Thymus (tissue), 11 donors: ENCODE results near the gene TTC34. TPM values are rescaled to one million over a fixed set of nuclear protein-coding genes. Genes with fewer than 3 reads are reported as not detected.
"Not testable (repeated sequence)": the region's sequence is repeated elsewhere in the genome, so short reads cannot be mapped to it uniquely, and the experiment has no call there.

Experiments
- DNase-seq, 9 donors: peaks; one replicate each; pipeline ENCODE4 v3.0.0-alpha.2; 2013; ENCODE audit warnings: low spot score in 9 of 9, low read depth in 6 of 9, missing footprints in 1 of 9
- H3K27ac ChIP-seq, 2 donors: one replicate each; pipeline ENCODE4 v1.5.1; 2013; ENCODE audit warnings: control low read depth in 1 of 2, low read depth in 1 of 2, low read length in 1 of 2, mild to moderate bottlenecking in 1 of 2, moderate library complexity in 1 of 2
- H3K27me3 ChIP-seq, 2 donors: one replicate each; pipeline ENCODE4 v1.5.1; 2013; ENCODE audit warnings: low read length in 1 of 2; ENCODE audit not compliant: control insufficient read depth in 2 of 2, insufficient read depth in 1 of 2
- H3K36me3 ChIP-seq, 2 donors: one replicate each; pipeline ENCODE4 v1.5.1; 2013; ENCODE audit warnings: low read length in 1 of 2, mild to moderate bottlenecking in 1 of 2, moderate library complexity in 1 of 2; ENCODE audit not compliant: control insufficient read depth in 2 of 2, insufficient read depth in 2 of 2
- H3K4me1 ChIP-seq, 2 donors: one replicate each; pipeline ENCODE4 v1.5.1; 2013; ENCODE audit warnings: low read length in 2 of 2; ENCODE audit not compliant: control insufficient read depth in 2 of 2, insufficient read depth in 2 of 2
- H3K4me3 ChIP-seq, 2 donors: one replicate each; pipeline ENCODE4 v1.5.1; 2013; ENCODE audit warnings: low read length in 2 of 2, control low read depth in 1 of 2, mild to moderate bottlenecking in 1 of 2
- H3K9me3 ChIP-seq, 2 donors: one replicate each; pipeline ENCODE4 v1.5.1; 2013; ENCODE audit warnings: low read length in 1 of 2, mild to moderate bottlenecking in 1 of 2; ENCODE audit not compliant: control insufficient read depth in 2 of 2, insufficient read depth in 1 of 2
- WGBS: extraction: QIAGEN DNeasy Blood & Tissue Kit; methylation state at CpG from one replicate; pipeline ENCODE4 v1.1.7; 2013; 5-methylcytosine and 5-hydroxymethylcytosine counted together
- polyA plus RNA-seq: library from polyadenylated mRNA; stranded (reverse); fragments of 200-250 nt; gene quantifications from one replicate; pipeline ENCODE4 v1.2.3, GENCODE V29; 2013
- total RNA-seq: library from RNA; stranded (reverse); fragments of 120-200 nt; gene quantifications from one replicate; pipeline ENCODE4 v1.2.4, GENCODE V29; 2013
- donor health status: healthy.

The TTC34 gene
- total and polyA plus RNA-seq, 2 donors: 0.09 to 0.34 TPM

GRCh38 chr1:2768052-2768451 lies 33.4 kb downstream of the TTC34 start:
- WGBS: 77% methylated on average over 8 of the region's 8 CpGs
- not testable (repeated sequence) for H3K36me3 ChIP-seq, H3K27ac ChIP-seq, DNase-seq, H3K4me1 ChIP-seq, H3K4me3 ChIP-seq, H3K9me3 ChIP-seq, H3K27me3 ChIP-seq

GRCh38 chr1:2759433-2759832 lies 42.1 kb downstream of the TTC34 start:
- 78% methylated on average over 10 of the region's 13 CpGs for WGBS
- not testable (repeated sequence) for DNase-seq, H3K36me3 ChIP-seq

DNA sequence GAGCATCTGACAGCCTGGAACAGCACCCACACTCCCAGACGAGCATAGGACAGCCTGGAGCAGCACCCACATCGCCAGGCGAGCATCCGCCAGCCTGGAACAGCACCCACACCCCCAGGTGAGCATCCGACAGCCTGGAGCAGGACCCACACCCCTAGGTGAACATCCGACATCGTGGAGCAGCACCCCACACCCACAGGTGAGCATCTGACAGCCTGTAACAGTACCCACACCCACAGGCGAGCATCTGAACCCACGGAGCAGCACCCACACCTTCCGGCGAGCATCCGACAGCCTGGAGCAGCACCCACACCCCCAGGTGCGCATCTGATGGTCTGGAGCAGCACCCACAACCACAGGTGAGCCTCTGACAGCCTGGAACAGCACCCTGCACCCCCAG lies 44.0 kb downstream of the TTC34 start:
- not testable (repeated sequence) for H3K27ac ChIP-seq, H3K9me3 ChIP-seq, H3K27me3 ChIP-seq, H3K4me1 ChIP-seq, H3K4me3 ChIP-seq, DNase-seq, H3K36me3 ChIP-seq
- WGBS: 68% methylated on average over 7 of the region's 13 CpGs

More at GRCh38 chr1:2759433-2759832, 42.1 kb downstream of the TTC34 start:
- not testable (repeated sequence) for H3K27ac ChIP-seq, H3K4me3 ChIP-seq, H3K27me3 ChIP-seq, H3K4me1 ChIP-seq, H3K9me3 ChIP-seq

- not testable (repeated sequence) for H3K4me1 ChIP-seq, H3K36me3 ChIP-seq, H3K27me3 ChIP-seq, H3K27ac ChIP-seq, H3K4me3 ChIP-seq, DNase-seq, H3K9me3 ChIP-seq
- 55% methylated on average over 10 of the region's 14 CpGs for WGBS
Observed at GRCh38 chr1:2755426-2755825, 46.1 kb downstream of the TTC34 start.

GRCh38 chr1:2754597-2754996 lies 46.9 kb downstream of the TTC34 start:
- H3K9me3 ChIP-seq, DNase-seq, H3K27ac ChIP-seq, H3K4me3 ChIP-seq, H3K4me1 ChIP-seq, H3K27me3 ChIP-seq, H3K36me3 ChIP-seq: not testable (repeated sequence)
- WGBS: 42% methylated on average over 3 of the region's 10 CpGs

DNA sequence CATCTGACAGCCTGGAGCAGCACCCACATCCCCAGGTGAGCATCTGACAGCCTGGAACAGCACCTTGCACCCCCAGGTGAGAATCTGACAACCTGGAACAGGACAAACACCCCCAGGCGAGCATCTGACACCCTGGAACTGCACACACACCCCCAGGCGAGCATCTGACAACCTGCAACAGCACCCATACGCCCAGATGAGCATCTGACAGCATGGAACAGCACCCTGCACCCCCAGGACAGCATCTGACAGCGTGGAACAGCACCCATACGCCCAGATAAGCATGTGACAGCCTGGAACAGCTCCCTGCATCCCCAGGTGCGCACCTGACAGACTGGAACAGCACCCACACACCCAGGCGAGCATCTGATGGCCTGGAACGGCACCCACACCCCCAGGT lies 49.0 kb downstream of the TTC34 start:
- not testable (repeated sequence) for H3K27ac ChIP-seq, H3K9me3 ChIP-seq, H3K4me3 ChIP-seq, H3K27me3 ChIP-seq, DNase-seq, H3K4me1 ChIP-seq, H3K36me3 ChIP-seq
- WGBS: 25% methylated on average over 8 of the region's 8 CpGs

DNA sequence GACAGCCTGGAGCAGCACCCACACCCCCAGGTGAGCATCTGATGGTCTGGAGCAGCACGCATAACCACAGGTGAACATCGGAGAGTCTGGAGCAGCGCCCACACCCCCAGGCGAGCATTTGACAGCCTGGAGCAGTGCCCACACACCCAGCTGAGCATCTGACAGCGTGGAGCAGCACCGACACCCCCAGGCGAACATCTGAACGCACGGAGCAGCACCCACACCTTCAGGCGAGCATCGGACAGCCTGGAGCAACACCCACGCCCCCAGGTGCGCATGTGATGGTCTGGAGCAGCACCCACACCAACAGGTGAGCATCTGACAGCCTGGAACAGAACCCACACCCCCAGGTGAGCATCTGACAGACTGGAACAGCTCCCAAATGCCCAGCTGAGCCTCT lies 49.6 kb downstream of the TTC34 start:
- not testable (repeated sequence) for H3K27ac ChIP-seq, H3K36me3 ChIP-seq, H3K4me1 ChIP-seq, H3K27me3 ChIP-seq, DNase-seq, H3K9me3 ChIP-seq, H3K4me3 ChIP-seq
- 67% methylated on average over 13 of the region's 13 CpGs for WGBS

DNA sequence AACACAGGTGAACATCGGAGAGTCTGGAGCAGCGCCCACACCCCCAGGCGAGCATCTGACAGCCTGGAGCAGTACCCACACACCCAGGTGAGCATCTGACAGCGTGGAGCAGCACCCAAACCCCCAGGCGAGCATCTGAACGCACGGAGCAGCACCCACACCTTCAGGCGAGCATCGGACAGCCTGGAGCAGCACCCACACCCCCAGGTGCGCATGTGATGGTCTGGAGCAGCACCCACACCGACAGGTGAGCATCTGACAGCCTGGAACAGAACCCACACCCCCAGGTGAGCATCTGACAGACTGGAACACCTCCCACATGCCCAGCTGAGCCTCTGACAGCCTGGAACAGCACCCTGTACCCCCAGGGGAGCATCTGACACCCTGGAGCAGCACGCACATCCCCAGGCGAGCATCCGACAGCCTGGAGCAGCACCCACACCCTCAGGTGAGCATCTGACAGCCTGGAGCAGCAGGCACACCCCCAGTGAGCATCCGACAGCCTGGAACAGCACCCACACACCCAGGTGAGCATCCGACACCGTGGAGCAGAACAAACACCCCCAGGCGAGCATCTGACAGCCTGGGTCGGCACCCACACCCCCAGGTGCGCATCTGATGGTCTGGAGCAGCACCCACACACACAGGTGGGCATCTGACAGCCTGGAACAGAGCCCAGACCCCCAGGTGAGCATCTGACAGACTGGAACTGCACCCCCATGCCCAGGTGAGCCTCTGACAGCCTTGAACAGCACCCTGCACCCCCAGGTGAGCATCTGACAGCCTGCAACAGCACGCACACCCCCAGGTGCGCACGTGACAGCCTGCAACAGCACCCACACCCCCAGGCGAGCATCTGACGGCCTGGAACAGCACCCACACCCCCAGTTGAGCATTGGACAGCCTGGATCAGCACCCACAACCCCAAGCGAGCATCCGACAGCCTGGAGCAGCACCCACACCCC lies 50.4 kb downstream of the TTC34 start:
- not testable (repeated sequence) for H3K4me1 ChIP-seq, H3K4me3 ChIP-seq, DNase-seq, H3K27ac ChIP-seq, H3K27me3 ChIP-seq, H3K9me3 ChIP-seq, H3K36me3 ChIP-seq
- WGBS: 59% methylated on average over 27 of the region's 27 CpGs

- not testable (repeated sequence) for H3K27me3 ChIP-seq, DNase-seq, H3K27ac ChIP-seq, H3K36me3 ChIP-seq, H3K4me3 ChIP-seq, H3K9me3 ChIP-seq, H3K4me1 ChIP-seq
- 64% methylated on average over 14 of the region's 14 CpGs for WGBS
Observed at GRCh38 chr1:2750041-2750680, 51.3 kb downstream of the TTC34 start.
